HEK293 (cell line): ENCODE measurements around the gene CAB39.
A peak's percentile ranks its signal among the peaks of the same experiment; 100 is the strongest.

Experiments used
- CTCF ChIA-PET: fragments of 350-600 bp; formaldehyde crosslinking; extraction: SDS; loops from one replicate; lab custom pipeline; 2021; ENCODE audit warnings: antibody characterized with exemption; lab: Yijun Ruan, JAX
- POLR2A ChIA-PET: fragments of 300-600 bp; formaldehyde crosslinking; extraction: SDS; loops from one replicate; lab custom pipeline; 2020; ENCODE audit warnings: antibody characterized with exemption, inconsistent platforms; lab: Yijun Ruan, JAX
- H3K27ac ChIP-seq: fragments of 200-500 bp; sonication (Bioruptor generic); 2 replicates; pipeline ENCODE4 v1.5.1; 2014; ENCODE audit warnings: low read depth, low read length, control low read depth, inconsistent platforms; ENCODE audit errors: extremely low read depth
- H3K36me3 ChIP-seq, 2 experiments: fragments of 200-500 bp in 1 of 2; sonication (Bioruptor generic) in 1 of 2; 1 replicate in 1 of 2; 2 replicates in 1 of 2; pipeline ENCODE4 v1.5.1; 2014 to 2017; ENCODE audit warnings: inconsistent platforms in 2 of 2, low read length in 2 of 2; ENCODE audit not compliant: control insufficient read depth in 2 of 2, insufficient read depth in 1 of 2
- H3K4me1 ChIP-seq: fragments of 200-500 bp; sonication (Bioruptor generic); 2 replicates; pipeline ENCODE4 v1.5.1; 2014; ENCODE audit warnings: mild to moderate bottlenecking, low read length, inconsistent platforms; ENCODE audit not compliant: control insufficient read depth, insufficient read depth
- H3K4me3 ChIP-seq: 2 replicates; pipeline ENCODE4 v1.5.1; 2011; ENCODE audit warnings: low read depth, mild to moderate bottlenecking, control low read depth, low read length, moderate library complexity
- H3K9me3 ChIP-seq: fragments of 200-500 bp; sonication (Bioruptor generic); 2 replicates; pipeline ENCODE4 v1.5.1; 2014; ENCODE audit warnings: low read depth, low read length, inconsistent platforms; ENCODE audit not compliant: control insufficient read depth, insufficient read depth
- GFI1B ChIP-seq: fragments of 450-650 bp; formaldehyde crosslinking; IDR thresholded peaks from 2 replicates; pipeline ENCODE4 v1.5.1; 2016; ENCODE audit warnings: missing biosample characterization, missing genetic modification characterization
- IKZF3 ChIP-seq: fragments of 450-650 bp; IDR thresholded peaks from 2 replicates; pipeline ENCODE4 v1.5.0; 2018; ENCODE audit warnings: missing biosample characterization, mild to moderate bottlenecking, missing genetic modification characterization, moderate library complexity
- SCRT1 ChIP-seq: fragments of 450-650 bp; formaldehyde crosslinking; IDR thresholded peaks from 2 replicates; pipeline ENCODE4 v1.5.1; 2016; ENCODE audit warnings: missing biosample characterization, missing genetic modification characterization, borderline replicate concordance
- SCRT2 ChIP-seq: fragments of 450-650 bp; formaldehyde crosslinking; IDR thresholded peaks from 2 replicates; pipeline ENCODE4 v1.5.1; 2016; ENCODE audit warnings: missing biosample characterization, missing genetic modification characterization
- SP7 ChIP-seq: fragments of 450-650 bp; formaldehyde crosslinking; IDR thresholded peaks from 2 replicates; pipeline ENCODE4 v1.5.1; 2016; ENCODE audit warnings: missing biosample characterization, missing genetic modification characterization
- ZFHX2 ChIP-seq: fragments of 450-650 bp; formaldehyde crosslinking; conservative IDR thresholded peaks from 2 replicates; pipeline ENCODE4 v1.5.1; 2016; ENCODE audit warnings: missing biosample characterization, missing genetic modification characterization
- ZNF600 ChIP-seq: fragments of 450-650 bp; formaldehyde crosslinking; IDR thresholded peaks from 2 replicates; pipeline ENCODE4 v1.5.1; 2016; ENCODE audit warnings: missing biosample characterization, missing genetic modification characterization
- ZNF654 ChIP-seq: fragments of 450-650 bp; formaldehyde crosslinking; IDR thresholded peaks from 2 replicates; pipeline ENCODE4 v1.5.1; 2016; ENCODE audit warnings: low read depth, missing biosample characterization, missing genetic modification characterization
- ZNF707 ChIP-seq: fragments of 450-650 bp; formaldehyde crosslinking; IDR thresholded peaks from 2 replicates; pipeline ENCODE4 v1.5.1; 2016; ENCODE audit warnings: missing biosample characterization, missing genetic modification characterization
- TF ChIP-seq, protein P1 (sequence below): fragments of 450-650 bp; formaldehyde crosslinking; IDR thresholded peaks from 2 replicates; pipeline ENCODE4 v1.5.1; 2016; ENCODE audit warnings: missing biosample characterization, missing genetic modification characterization
- TF ChIP-seq, protein P2 (sequence below): fragments of 450-650 bp; formaldehyde crosslinking; IDR thresholded peaks from 2 replicates; pipeline ENCODE4 v1.5.1; 2016; ENCODE audit warnings: missing biosample characterization, missing genetic modification characterization, borderline replicate concordance
- TF ChIP-seq, protein P3 (sequence below): fragments of 450-650 bp; formaldehyde crosslinking; IDR thresholded peaks from 2 replicates; pipeline ENCODE4 v1.5.1; 2017; ENCODE audit warnings: missing biosample characterization, mild to moderate bottlenecking, missing genetic modification characterization, moderate library complexity
- TF ChIP-seq, protein P4 (sequence below): fragments of 450-650 bp; formaldehyde crosslinking; IDR thresholded peaks from 2 replicates; pipeline ENCODE4 v1.5.1; 2016; ENCODE audit warnings: missing biosample characterization, missing genetic modification characterization

The CAB39 gene

DNA sequence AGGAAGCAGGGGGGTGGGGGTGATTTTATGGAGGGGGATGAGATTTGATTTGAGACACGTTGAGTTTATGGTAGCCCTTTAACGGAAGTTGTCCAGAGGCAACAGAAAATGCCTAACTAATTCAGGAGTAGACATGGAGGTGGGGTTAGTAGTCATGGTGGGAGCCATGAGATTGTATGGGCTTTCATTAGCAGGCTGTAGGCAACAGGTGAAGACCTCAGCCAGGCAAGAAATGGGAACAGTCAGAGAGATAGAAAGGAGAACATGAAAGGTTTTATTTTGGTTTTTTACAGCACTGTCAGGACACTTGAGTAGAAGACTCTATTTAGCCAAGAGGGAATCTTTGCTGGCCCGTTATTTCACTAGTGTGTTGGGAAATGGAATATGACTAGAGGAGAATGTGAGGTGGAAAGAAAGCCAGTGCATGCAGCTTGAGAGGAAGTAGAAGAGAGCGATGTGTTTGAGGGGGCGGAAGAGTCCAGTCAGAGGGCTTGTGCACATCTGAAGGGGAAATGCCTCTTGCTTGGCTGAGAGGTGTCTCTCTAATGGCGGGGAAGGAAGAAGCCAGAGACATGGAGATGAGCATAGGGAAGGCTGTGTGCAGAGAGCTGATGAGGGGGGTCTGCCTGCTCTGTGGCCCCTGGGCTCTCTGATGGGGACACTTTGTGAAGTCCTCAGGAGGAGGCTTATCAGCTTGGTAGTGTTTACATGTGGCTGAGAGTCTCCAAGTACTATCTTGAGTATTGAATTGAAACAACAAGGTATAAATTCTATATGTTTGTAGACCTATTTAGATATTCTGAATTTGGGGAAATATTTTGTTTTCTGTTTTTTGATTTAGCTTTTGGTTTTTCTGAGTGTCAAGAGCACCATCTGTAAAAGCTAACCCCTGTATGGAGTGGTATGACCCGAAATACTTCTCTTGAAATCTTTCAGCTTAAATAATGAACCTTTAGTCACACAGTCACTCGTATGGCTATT is 85.2 kb downstream of the CAB39 start:
- Histone ChIP-seq H3K4me3 (no peak overlapping the region), H3K36me3 (peaks cover 13 to 50% of the 10 kb centered on the region in 2 experiments), H3K27ac (no peak overlapping the region), H3K4me1 (peaks cover 15% of the 10 kb centered on the region), H3K9me3 (no peaks in the 10 kb centered on the region)
- POLR2A ChIA-PET = interaction anchor here (0.6 to 0.9 kb wide), 3 partner anchors 37 to 84 kb away, joined by 3 to 5 read pairs (median 4); no protein-coding TSS in a partner anchor
- TF ChIP-seq, protein P1, sequence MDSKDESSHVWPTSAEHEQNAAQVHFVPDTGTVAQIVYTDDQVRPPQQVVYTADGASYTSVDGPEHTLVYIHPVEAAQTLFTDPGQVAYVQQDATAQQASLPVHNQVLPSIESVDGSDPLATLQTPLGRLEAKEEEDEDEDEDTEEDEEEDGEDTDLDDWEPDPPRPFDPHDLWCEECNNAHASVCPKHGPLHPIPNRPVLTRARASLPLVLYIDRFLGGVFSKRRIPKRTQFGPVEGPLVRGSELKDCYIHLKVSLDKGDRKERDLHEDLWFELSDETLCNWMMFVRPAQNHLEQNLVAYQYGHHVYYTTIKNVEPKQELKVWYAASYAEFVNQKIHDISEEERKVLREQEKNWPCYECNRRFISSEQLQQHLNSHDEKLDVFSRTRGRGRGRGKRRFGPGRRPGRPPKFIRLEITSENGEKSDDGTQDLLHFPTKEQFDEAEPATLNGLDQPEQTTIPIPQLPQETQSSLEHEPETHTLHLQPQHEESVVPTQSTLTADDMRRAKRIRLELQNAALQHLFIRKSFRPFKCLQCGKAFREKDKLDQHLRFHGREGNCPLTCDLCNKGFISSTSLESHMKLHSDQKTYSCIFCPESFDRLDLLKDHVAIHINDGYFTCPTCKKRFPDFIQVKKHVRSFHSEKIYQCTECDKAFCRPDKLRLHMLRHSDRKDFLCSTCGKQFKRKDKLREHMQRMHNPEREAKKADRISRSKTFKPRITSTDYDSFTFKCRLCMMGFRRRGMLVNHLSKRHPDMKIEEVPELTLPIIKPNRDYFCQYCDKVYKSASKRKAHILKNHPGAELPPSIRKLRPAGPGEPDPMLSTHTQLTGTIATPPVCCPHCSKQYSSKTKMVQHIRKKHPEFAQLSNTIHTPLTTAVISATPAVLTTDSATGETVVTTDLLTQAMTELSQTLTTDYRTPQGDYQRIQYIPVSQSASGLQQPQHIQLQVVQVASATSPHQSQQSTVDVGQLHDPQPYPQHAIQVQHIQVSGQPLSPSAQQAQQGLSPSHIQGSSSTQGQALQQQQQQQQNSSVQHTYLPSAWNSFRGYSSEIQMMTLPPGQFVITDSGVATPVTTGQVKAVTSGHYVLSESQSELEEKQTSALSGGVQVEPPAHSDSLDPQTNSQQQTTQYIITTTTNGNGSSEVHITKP (tag by site-specific recombination) = peak; percentile 69
- TF ChIP-seq SCRT1 (tag by site-specific recombination) = peak; percentile 54; the same call in 1 of the 2 replicates
- TF ChIP-seq ZFHX2 (tag by site-specific recombination) = 0 out of 2 replicates have a peak, but pooled peaks have one; percentile 11
- peak; percentile 70 for TF ChIP-seq SCRT2
- no peak for TF ChIP-seq ZNF707 (tag by site-specific recombination)
- CTCF ChIA-PET = interaction anchor here (0.5 to 2.7 kb wide), 49 partner anchors 9 to 1058 kb away, joined by 3 to 17 read pairs (median 4); partner anchors contain the start of gene CAB39

DNA sequence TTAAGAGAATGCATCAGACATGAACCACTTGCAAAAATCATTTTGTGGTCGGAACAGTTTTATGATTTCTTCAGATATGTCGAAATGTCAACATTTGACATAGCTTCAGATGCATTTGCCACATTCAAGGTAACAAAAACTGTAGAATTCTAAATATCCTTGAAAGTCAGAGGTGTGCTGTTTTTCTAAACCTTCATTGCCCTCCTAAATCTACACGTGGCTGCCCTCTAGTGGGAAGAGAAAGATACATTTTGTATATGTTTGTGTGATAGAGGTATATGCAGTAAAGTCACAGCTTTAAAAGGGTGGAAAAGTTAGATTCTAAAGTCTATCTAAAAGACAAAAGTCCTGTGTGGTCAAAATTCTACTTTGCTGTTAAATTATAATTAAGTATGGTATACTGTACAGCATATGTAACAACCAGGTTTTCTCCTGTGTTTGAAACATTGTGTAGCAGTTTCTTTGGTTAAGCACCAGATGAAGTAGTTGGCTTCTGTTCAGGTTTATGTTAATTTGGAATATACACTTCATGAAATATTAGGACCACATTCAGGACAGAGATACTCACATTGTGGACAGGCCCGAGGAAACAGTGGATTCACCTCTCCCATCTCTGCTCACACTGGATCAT is 86.2 kb downstream of the CAB39 start:
- Histone ChIP-seq H3K9me3 (no peaks in the 10 kb centered on the region), H3K4me1 (peaks cover 10% of the 10 kb centered on the region), H3K36me3 (peaks cover 9 to 39% of the 10 kb centered on the region in 2 experiments; a peak in 2 of 3 replicates), H3K27ac (no peak overlapping the region), H3K4me3 (no peak overlapping the region)
- peak; percentile 53 for TF ChIP-seq ZNF654 (tag by site-specific recombination)
- TF ChIP-seq SP7 (tag by site-specific recombination) = no peak
- ChIA-PET POLR2A (interaction anchor here (0.9 kb wide), 1 partner anchor 85 kb away, joined by 4 read pairs; no protein-coding TSS in a partner anchor), CTCF (interaction anchor here (0.5 to 2.7 kb wide), 51 partner anchors 9 to 1082 kb away, joined by 3 to 17 read pairs (median 4); partner anchors contain the start of gene CAB39)

DNA sequence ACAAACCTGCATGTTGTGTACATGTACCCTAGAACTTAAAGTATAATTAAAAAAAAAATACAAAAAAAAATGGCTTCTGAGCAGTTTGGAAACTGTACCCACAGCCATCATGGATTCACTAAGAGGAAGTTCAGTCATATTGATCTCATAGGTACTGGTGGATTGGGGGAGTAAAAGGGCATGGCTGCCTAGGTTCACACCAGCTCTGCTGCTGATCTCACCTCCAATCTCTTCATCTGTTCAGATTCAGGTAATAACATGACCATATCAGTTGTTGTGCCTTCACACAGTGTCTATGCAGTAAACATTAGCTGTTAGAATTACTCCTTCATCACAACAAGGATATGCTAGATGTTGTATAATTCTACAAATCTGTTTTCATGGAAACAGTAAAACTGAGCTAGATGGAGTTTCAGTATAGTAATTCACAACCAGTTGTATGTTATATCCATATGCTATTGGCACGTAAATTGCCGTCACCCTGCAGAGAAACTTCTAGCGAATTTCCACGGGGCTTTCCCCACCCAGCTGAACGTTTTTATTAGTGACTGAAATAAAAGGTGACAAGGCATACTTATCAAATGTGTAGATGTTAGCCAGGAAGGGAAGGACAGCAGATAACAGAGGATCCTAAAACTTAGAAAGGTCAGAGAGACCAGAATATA is 92.8 kb downstream of the CAB39 start:
- CTCF ChIA-PET = no interaction called here
- no peak overlapping the region for H3K27ac ChIP-seq
- H3K9me3 ChIP-seq = no peaks in the 10 kb centered on the region
- H3K4me1 ChIP-seq = no peaks in the 10 kb centered on the region
- H3K36me3 ChIP-seq = peaks cover 4 to 31% of the 10 kb centered on the region in 2 experiments
- POLR2A ChIA-PET = no interaction called here
- H3K4me3 ChIP-seq = no peak overlapping the region
- TF ChIP-seq, protein P2, sequence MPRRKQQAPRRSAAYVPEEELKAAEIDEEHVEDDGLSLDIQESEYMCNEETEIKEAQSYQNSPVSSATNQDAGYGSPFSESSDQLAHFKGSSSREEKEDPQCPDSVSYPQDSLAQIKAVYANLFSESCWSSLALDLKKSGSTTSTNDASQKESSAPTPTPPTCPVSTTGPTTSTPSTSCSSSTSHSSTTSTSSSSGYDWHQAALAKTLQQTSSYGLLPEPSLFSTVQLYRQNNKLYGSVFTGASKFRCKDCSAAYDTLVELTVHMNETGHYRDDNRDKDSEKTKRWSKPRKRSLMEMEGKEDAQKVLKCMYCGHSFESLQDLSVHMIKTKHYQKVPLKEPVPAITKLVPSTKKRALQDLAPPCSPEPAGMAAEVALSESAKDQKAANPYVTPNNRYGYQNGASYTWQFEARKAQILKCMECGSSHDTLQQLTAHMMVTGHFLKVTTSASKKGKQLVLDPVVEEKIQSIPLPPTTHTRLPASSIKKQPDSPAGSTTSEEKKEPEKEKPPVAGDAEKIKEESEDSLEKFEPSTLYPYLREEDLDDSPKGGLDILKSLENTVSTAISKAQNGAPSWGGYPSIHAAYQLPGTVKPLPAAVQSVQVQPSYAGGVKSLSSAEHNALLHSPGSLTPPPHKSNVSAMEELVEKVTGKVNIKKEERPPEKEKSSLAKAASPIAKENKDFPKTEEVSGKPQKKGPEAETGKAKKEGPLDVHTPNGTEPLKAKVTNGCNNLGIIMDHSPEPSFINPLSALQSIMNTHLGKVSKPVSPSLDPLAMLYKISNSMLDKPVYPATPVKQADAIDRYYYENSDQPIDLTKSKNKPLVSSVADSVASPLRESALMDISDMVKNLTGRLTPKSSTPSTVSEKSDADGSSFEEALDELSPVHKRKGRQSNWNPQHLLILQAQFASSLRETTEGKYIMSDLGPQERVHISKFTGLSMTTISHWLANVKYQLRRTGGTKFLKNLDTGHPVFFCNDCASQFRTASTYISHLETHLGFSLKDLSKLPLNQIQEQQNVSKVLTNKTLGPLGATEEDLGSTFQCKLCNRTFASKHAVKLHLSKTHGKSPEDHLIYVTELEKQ (tag by site-specific recombination) = no peak
- TF ChIP-seq ZNF600 (tag by site-specific recombination) (no peak), IKZF3 (tag by site-specific recombination) (no peak), GFI1B (tag by site-specific recombination) (no peak)
- TF ChIP-seq, protein P3, sequence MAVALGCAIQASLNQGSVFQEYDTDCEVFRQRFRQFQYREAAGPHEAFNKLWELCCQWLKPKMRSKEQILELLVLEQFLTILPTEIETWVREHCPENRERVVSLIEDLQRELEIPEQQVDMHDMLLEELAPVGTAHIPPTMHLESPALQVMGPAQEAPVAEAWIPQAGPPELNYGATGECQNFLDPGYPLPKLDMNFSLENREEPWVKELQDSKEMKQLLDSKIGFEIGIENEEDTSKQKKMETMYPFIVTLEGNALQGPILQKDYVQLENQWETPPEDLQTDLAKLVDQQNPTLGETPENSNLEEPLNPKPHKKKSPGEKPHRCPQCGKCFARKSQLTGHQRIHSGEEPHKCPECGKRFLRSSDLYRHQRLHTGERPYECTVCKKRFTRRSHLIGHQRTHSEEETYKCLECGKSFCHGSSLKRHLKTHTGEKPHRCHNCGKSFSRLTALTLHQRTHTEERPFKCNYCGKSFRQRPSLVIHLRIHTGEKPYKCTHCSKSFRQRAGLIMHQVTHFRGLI = no peak
- TF ChIP-seq, protein P4, sequence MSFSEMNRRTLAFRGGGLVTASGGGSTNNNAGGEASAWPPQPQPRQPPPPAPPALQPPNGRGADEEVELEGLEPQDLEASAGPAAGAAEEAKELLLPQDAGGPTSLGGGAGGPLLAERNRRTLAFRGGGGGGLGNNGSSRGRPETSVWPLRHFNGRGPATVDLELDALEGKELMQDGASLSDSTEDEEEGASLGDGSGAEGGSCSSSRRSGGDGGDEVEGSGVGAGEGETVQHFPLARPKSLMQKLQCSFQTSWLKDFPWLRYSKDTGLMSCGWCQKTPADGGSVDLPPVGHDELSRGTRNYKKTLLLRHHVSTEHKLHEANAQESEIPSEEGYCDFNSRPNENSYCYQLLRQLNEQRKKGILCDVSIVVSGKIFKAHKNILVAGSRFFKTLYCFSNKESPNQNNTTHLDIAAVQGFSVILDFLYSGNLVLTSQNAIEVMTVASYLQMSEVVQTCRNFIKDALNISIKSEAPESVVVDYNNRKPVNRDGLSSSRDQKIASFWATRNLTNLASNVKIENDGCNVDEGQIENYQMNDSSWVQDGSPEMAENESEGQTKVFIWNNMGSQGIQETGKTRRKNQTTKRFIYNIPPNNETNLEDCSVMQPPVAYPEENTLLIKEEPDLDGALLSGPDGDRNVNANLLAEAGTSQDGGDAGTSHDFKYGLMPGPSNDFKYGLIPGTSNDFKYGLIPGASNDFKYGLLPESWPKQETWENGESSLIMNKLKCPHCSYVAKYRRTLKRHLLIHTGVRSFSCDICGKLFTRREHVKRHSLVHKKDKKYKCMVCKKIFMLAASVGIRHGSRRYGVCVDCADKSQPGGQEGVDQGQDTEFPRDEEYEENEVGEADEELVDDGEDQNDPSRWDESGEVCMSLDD = no peak
